G401 (cell line): Measurements from ENCODE around the gene SLBP. TPM values are rescaled to one million over a fixed set of nuclear protein-coding genes. Genes with fewer than 3 reads are reported as not detected.

Experiments used
- DNase-seq: peaks from one replicate; pipeline ENCODE4 v3.0.0-alpha.2; 2015; ENCODE audit warnings: low spot score
- in situ Hi-C: cut with HindIII; loops from 2 replicates; pipeline ENCODE4 v1.10.0; 2016; ENCODE audit warnings: low sequenced_read_pairs, mixed read lengths
- total RNA-seq: library from RNA; depleted of rRNA; stranded (reverse); fragments of >200 nt; shearing (Covaris generic); gene quantifications from 2 replicates; pipeline ENCODE4 v1.2.3, GENCODE V29; 2014

The SLBP gene
- total RNA-seq, 1 experiment from 2014 or later = 98.5 TPM

DNA sequence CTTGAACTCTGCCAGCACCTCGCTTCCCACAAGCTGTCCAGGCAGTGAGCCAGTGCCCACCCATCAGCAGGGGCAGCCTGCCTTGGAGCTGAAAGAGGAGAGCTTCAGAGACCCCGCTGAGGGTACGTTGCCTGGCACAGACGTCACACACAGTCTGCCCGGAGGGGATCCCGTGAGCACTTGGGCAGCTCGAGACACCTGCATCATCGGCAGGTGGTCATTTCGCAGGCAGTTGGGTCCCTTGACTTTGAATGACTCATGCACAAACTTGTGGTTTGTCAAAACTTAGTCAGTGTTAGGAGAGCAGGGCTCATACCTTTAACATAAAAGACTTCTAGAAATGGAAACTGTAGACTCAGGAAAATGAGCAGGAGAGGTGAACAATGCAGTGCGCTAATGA lies 19.1 kb upstream of the SLBP start:
- no peak for DNase-seq
- in situ Hi-C loops = no loop called here

DNA sequence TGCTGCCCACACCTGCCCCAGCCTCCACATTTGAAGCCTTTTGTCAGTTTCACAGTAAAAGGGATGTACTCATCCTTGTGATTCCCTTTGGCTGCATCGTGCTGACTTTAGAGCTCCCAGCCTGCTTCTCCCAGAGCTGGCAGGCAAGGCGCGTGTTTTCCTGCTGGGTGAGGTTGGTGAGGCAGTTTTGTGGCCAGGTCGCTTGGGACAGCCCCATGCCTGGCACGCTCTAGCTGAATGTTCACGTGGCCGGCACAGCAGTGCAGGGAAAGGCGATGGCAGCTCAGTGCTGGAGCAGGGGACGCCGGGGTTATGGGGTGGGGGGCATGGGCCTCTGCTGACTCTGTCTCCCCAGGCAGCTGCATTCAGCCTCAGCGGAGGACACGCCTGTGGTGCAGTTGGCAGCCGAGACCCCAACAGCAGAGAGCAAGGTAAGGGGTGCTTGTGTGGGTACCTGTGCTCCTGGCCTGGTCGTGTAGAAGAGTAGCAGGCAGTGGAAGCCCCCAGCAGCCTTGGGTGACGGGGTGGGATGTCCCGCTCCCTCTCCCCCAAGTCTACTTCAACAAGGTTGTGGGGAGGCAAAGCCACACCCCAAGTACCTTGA lies 18.5 kb upstream of the SLBP start:
- in situ Hi-C loops = no loop called here

DNA sequence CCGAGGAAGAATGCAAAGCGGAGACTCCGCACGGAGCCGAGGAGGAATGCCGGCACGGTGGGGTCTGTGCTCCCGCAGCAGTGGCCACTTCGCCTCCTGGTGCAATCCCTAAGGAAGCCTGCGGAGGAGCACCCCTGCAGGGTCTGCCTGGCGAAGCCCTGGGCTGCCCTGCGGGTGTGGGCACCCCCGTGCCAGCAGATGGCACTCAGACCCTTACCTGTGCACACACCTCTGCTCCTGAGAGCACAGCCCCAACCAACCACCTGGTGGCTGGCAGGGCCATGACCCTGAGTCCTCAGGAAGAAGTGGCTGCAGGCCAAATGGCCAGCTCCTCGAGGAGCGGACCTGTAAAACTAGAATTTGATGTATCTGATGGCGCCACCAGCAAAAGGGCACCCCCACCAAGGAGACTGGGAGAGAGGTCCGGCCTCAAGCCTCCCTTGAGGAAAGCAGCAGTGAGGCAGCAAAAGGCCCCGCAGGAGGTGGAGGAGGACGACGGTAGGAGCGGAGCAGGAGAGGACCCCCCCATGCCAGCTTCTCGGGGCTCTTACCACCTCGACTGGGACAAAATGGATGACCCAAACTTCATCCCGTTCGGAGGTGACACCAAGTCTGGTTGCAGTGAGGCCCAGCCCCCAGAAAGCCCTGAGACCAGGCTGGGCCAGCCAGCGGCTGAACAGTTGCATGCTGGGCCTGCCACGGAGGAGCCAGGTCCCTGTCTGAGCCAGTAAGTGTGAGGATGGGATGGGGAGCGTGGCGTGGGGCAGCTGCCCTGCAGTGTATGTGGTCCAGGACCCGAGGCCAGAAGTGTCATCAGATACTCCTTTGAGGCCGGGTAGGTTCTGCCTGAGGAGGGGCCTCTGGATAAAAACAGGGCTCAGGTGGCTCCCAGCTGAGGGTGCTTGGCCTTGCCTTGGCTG lies 16.2 kb upstream of the SLBP start:
- DNase-seq = no peak
- in situ Hi-C loops = no loop called here

More for the DNA sequence above, 18.5 kb upstream of the SLBP start:
- no peak for DNase-seq

DNA sequence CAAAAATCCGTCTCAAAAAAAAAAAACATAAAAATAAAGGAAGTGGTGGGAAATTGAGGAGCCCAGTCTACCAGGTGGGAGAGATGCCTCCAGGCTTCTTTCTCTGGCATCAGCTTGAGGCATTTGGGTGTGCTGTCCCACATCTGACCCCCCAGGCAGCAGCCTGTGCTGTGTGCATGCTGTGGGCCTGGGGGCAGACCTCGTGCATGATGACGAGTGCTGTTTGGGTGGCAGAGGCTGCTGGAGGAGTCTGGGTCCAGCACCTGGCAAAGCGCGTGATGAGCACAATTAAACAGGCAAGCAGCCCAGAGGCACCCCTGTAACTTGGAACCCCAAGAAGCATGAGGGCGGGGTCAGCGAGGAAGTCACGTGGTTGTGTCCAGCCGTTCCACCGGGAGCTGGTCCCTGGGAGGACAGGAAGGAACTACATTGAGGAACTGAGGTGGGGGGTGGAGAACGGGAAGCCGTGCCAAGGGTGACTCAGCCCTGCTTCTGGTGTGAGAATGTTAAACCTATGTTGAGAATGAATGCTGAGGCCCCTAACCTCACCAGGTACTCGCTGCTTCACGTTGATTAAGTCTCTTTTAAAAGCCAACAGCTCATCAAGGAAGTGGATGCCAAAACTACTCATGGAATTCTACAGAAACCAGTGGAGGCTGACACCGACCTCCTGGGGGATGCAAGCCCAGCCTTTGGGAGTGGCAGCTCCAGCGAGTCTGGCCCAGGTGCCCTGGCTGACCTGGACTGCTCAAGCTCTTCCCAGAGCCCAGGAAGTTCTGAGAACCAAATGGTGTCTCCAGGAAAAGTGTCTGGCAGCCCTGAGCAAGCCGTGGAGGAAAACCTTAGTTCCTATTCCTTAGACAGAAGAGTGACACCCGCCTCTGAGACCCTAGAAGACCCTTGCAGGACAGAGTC lies 15.3 kb upstream of the SLBP start:
- in situ Hi-C loops = no loop called here

DNA sequence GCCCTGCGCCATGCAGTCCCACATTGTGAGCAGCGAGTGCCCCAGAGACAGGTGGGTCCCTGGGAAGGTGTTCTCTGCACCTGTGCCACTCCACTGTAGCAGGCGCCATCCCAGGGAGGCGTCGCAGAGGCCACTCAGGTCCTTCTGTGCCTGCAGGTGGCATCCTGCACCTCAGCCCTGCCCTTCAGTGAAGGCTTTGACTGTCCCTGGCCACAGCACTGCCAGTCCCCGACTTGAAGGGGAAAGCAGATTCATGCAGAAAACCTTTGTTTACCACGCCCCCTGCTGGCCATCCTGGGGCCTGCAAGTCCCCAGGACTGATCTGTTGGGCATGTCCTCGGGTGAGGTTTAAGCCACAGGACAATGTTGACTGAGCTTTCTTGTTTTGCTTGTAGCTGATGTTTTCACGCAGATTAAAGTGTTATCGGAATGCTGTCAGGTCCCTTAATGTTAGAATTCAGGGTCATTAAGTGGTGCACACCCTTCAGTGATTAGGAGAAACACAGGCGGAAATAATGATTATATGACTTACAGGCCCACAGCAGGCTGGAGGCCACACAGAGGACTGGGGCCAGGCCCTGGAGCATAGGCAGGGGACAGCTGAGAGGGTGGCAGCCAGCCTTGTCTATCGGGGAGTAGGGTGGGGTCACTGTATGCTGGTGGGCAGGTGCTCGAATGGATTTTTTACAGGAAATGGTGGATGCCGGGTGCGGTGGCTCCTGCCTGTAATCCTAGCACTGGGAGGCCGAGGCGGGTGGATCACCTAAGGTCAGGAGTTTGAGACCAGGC lies 14.2 kb upstream of the SLBP start:
- in situ Hi-C loops = no loop called here
- peak; percentile 90 for DNase-seq

More for the DNA sequence above, 15.3 kb upstream of the SLBP start:
- DNase-seq = no peak

DNA sequence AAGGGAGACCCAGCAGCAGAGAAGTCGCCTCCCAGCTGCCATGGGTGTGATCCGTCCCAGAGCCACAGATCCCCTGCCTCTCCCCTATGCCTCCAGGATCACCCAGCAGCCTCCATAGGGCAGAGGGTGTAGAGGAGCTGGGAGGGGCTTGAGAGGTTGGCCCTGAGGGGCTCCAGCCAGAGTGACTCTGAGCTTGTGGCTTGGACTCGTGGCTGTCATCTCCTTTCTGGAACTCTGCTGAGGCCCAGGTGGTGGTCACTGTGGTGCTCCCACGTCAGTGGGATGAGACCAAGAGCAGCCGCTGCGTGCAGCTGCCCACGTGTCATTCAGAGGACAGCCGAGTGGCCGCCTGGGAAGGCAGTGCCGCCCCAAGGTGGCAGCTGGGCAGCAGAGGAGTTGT lies 13.4 kb upstream of the SLBP start:
- no peak for DNase-seq
- in situ Hi-C loops = no loop called here

DNA sequence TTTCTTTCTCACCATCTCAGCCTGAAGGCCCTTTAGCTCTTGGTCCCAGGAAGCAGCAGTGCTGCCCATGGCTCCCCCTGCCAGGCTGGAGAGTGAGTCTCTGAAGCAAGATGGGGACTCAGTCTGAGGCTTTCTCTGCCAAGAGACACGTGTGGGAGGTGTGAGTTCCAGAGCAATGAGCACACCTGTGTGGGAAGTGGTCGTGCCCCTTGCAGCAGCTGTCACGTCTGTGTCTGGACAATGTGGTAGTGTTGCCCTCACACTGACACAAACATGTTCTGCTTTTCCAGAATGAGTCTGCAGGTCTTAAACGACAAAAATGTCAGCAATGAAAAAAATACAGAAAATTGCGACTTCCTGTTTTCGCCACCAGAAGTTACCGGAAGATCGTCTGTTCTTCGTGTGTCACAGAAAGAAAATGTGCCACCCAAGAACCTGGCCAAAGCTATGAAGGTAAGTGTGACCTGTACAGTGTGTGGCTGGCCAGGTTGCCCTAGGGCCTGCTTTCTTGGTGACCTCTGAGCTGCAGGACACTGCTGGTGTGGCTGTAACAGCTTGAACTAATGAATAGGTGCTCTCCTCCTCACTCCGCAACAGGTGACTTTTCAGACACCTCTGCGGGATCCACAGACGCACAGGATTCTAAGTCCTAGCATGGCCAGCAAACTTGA lies 11.1 kb upstream of the SLBP start:
- in situ Hi-C loops = no loop called here
- no peak for DNase-seq

DNA sequence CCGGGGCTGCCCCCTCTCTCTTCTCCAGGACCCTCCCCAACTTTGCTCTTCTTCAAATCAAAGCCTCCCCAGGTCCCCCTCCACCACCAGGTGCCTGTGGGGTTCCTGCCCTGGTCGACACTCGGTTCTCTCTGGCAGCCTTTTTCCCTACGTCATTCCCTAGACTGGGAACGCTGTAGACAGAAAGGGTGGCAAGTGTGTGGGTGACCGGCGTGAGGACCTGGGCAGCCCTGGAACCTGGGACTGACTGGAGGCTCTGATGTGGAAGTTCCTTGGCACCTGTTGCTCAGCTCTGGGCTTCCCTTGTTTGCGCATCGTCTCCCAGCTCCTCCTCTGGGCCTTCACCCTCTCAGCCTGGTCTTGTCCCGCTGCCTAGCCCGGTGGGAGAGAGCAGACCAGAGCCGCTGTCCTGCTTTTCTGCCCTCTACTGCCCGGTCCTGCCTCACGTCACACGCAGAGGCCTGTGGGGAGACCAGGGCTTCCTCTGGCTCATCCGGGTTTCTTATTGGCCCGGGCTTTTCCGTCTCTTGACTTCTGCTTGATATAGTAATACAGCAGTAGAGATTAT lies 10.5 kb upstream of the SLBP start:
- in situ Hi-C loops = no loop called here
- no peak for DNase-seq

DNA sequence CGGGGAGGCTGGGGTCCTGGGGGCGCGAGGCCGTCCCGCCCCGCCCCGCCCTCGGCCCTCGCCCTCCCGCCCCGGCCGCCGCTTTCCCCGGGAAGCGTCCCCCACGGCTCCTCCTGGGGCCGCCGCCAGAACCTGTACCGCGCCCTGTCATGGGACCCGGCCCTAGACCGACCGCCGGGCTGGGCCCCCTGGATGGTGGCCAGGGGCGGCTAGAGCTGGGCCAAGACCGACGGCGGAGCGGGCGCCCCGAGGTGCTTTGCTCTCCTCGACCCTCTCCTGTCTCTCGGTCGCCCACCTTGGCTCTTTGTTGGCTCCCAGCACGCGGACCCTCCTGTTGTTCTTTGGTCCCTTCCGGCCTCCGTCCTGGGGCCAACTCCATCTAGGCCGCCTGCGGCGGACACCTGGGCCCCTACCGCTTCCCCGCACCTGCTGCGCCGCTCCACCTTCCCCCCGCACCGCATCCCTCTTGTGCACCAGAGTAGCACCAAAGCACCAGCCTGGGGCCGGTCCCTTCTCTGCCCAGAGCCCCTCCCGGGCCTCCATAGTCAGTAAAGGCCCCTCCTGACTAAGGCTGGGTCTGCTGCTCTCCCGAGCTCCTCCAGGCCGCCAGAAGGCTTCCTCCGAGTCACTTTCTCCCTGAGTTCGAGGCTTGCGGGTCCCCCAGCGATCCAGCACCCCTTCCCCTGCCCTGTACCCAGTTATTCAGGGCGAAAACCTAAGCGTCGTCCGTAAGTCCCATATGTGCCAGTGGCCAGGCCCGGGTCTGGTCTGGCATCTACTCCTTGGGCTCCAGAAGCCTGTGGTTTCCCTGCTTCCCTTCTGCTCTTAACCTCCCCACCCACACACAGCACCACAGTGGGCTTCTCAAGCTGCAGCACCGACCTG lies 9.8 kb upstream of the SLBP start:
- in situ Hi-C loops = no loop called here
- no peak for DNase-seq

DNA sequence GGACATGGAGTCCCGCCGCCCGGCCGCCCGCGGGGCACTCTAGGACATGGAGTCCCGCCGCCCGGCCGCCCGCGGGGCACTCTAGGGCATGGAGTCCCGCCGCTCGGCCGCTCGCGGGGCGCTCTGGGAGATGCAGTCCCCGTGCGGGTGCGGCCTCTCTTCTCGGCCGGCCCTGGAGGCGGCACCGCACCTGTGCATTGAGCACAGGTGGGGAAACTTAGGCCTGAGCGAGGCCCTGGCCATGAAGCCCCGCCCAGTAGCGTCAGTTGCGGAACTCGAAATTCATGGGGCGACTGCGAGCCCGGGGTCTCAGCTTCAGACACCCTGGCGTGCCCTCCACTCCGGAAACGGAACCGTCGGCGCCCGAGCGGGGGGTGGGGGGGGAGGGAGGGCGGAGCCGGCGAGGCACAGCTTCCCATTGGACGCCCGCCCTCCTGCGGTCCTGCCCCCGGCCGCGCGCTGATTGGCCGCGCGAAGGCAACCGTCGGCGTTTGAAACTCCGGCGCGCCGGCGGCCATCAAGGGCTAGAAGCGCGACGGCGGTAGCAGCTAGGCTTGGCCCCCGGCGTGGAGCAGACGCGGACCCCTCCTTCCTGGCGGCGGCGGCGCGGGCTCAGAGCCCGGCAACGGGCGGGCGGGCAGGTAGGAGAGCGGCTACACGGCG lies 9.0 kb upstream of the SLBP start, which contains the start of the genes TACC3 and TMEM129:
Gene TACC3 (plus strand): TSS at position 519 of the 663 bp plus-strand sequence. CDS start 1,901 bp downstream, outside the sequence.
Gene TMEM129 (minus strand): TSS at position 321 of the 663 bp plus-strand sequence. CDS start 486 bp downstream, outside the sequence.
- peak; percentile 95 for DNase-seq

DNA sequence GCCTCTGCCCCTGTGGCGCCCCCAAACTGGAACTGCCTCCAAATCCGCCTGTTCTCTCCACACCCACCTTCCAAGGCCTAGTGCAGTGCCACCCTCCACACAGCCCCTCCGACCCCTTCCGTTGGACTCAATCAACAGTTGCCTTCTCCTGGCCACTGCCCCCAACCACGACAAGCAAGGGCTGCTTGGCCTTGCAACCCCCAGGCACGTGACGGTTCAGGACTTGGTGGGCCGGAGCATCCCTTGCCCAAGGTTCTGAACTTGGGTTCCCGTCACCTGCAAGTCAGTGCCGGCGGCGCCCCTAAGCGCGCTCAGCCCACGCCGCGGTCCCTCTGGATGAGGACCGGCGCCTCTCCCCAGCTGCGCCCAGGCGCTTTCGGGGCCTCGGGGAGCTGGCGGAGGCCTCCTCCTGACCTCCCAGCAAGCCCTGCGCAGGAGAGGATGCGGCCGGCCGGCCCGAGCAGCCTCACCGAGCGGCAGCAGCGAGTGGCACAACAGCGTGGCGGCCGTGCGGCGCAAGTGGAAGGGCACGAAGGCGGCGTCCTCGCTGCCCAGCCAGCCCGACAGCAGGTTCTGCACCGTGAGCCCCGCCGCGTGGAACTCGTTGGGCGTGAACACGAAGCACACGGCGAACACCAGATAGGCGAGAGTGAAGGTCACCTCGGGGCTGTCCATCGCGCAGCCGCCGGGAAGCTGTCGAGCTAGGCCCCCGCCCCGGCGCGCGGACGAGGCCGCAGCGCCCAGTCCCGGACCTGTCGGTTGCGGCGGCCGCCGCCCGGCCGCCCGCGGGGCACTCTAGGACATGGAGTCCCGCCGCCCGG lies 8.3 kb upstream of the SLBP start:
- in situ Hi-C loops = no loop called here
- DNase-seq = peak; percentile 53

More for the DNA sequence above, 9.0 kb upstream of the SLBP start, which contains the start of the genes TACC3 and TMEM129:
- in situ Hi-C loops = no loop called here

DNA sequence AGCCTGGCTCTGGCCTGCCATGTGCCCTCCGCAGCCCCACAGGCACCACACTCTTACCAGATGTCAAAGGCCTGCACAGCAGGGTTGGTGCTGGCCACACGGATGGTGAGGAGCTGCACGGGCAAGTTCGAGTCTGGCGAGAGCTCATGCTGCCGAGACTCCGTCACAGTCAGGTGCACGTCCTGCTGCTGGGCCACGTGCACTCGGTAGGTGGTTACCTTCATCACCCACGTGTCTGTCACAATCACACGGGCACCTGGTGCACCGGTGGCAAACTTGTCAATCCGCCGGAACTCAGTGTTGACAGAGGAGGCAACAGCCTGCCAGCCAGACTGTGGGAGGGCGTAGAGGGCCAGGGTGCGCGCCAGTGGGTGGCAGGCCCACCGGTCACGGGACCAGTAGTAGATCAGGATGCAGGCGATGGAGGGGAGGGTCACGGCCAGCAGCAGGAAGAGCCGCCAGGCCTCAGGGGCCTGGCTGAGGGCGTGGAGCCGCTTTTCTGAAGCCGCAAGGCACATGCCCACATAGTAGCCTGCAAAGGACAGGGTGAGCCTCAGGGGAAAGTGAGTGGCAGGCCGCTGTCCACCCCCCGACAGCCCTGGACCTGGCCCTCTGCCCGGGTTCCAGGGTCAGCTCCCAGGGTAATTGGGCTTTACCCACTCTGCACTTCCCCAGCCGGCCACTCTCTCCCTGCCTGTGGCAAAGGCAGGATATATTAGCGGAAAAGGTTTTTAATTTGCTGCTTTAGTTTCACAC lies 6.2 kb upstream of the SLBP start:
- DNase-seq = no peak
- in situ Hi-C loops = no loop called here

DNA sequence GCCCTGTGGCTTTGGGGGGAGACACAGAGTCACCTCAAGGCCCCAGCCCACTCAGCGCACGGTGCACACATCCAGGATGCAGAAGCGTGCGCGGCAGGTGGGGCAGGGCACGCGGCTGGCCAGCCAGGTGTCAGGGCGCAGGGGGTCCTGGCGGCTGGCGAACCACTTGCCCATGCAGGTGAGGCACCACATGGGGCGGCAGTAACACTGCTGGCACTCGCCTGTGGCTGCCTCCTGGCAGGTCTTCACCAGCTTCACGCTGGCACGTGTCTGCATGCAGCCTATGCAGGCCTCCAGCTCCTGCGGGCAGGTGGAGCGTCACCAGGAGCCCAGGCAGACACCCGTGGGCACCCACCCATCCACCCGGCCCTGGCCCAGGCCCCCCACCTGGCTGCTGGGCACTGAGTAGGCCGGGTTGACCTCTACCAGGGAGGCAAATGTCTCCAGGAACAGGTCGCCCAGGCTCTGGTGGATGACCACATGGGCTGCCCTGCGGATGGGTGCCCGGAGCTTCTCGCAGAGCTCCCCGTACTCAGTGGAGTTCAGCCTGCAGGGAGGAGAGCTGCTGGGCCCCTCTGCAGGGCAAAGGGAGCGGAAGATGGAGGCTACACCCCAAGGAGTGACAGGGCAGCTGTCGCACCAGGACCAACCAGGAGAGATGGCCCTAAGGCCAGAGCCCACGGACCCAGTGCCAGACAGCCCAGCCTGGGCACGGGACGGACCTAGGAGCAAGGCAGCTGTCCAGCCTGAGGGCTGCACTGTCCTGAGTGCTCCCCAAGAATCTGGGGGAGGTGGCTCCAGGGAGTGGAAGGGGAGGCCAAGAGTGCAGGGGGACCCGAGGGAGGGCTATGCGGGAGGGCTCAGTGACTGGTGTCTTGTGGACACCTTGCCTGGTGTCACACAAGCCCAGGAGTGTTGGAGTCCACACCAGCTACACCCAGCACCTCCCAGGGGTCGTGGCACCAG lies 5.3 kb upstream of the SLBP start:
- in situ Hi-C loops = no loop called here
- DNase-seq = no peak
